Brain pericyte (primary cell): Measurements from ENCODE around the gene SFXN2.
A peak's percentile ranks its signal among the peaks of the same experiment; 100 is the strongest.
"Not testable (repeated sequence)": the region's sequence is repeated elsewhere in the genome, so short reads cannot be mapped to it uniquely, and the experiment has no call there.

Experiments
- DNase-seq: peaks from one replicate; pipeline ENCODE4 v3.0.0-alpha.2; 2012; ENCODE audit warnings: low read depth, low spot score

Gene SFXN2

DNA sequence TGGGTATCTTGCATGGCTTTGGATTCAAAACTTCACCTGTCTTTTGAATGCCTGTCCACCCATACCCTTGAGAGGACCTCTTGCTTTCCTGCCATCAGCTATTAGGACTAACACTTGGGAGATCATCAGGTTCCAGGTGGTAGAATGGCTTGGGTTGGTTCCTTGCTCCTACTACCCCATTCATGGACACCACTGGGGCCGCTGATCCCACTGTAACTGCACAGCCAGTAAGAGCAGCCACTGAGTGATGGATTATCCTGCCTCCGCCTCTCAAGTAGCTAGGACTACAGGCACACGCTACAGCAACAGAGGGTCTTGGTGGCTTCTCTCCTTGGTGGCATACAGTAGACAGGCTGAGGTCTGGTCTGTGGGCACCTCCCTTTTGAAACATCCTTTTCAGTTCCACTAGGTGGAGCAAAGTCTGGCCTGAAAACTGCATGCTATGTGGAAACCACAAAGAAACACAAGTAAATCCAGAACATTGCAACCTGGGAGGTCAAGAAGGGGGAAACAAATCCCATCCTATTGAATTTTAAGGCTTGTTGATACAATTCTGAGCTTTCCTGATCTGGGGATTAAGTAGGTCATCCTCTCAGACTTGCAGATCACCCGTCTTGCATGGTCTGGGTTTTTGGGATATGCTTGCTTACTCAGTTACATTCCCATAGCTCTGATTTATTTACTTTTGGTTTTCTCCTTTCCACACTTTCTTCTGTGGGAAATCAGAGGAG lies 38.7 kb downstream of the SFXN2 start:
- DNase-seq: peak; percentile 47

DNA sequence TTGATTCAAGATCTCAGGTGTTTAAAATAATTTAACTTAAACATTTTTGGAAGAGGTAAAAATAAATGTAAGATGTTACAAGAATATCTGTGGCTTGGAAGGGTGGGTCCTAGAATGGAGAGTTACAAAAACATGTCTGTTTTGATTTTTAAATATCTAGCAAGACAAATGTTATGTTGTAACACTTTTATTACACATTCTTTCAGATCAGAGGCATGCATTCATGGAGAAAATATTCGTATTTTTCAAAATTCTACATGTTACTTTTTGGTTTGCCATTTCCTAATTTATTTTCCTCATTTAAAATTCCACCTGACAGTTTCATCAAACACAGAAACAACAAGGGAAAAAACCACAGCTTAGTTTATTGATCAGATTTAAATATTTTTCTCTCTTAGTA lies 39.3 kb downstream of the SFXN2 start:
- no peak for DNase-seq

DNA sequence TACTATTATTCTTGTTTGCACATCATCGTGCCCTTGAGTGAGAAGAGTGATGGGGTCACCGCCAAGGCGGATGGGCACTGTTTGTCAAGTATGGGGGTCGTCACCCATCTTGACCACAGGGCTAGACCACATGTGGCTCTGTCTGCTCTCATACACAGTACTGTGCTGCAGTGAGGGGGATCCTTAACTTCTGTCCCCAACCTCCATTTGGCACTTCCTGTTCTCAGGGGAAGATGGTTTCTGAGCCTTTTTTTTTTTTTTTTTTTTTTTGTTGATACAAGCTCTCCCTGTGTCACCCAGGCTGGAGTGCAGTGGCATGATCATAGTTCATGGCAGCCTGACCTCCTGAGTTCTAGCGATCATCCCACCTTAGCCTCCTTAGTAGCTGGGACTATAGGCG lies 42.9 kb downstream of the SFXN2 start:
- DNase-seq: no peak

DNA sequence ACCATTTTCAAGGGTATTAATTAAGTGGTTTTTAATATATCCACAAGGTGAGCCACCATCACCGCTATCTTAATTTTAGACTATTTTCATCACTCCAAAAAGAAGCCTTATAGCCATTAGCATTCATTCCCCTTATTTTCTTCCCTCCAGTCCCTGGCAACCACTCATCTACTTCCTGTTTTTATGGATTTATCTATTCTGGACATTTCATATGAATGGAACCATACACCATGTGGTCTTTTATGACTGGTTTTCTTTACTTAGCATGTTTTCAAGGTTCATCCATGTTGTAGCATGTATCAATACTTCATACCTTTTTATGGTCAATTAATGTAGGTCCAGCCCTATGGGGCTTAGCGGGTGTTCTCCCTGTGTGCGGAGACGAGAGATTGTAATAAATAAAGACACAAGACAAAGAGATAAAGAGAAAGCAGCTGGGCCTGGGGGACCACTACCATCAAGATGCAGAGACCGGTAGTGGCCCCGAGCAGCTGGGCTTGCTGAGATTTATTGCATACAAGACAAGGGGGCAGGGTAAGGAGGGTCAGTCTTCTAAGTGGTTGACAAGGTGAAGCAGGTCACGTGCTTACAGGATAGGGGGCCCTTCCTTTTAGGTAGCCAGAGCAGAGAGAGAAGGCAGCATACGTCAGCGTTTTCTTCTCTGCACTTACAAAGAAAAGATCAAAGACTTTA lies 44.0 kb downstream of the SFXN2 start:
- no peak for DNase-seq

DNA sequence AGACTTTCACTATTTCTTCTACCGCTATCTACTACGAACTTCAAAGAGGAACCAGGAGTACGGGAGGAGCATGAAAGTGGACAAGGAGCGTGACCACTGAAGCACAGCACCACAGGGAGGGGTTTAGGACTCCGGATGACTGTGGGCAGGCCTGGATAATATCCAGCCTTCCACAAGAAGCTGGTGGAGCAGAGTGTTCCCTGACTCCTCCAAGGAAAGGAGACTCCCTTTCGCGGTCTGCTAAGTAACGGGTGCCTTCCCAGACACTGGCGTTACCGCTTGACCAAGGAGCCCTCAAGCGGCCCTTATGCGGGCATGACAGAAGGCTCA lies 44.5 kb downstream of the SFXN2 start:
- not testable (repeated sequence) for DNase-seq

DNA sequence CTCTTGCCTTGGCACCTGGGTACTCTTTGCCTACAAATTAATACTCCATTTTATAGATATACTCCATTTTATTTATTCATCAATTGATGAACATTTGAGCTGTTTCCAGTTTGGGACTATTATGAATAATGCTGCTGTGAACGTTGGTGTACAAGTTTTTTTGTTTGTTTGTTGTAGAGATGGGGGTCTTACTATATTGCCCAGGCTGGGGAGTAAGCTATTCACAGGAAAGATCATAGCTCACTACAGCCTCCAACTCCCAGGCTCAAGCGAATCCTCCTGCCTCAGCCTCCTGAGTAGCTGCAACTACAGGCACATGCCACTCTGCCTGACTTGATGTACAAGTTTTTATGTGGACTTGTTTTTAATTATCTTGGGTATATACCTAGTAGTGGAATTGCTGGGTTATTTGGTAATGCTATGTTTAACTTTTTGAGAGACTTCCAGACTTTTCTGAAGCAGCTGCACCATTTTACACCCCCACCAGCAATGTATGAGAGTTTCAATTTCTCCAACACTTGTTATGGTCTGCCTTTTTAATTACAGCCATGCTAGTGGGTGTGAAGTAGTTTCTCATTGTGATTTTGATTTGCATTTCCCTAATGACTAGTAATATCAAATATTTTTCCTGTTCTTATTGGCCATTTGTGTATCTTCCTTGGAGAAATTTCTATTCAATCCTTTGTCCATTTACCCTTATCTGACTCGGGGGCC lies 45.2 kb downstream of the SFXN2 start:
- no peak for DNase-seq

DNA sequence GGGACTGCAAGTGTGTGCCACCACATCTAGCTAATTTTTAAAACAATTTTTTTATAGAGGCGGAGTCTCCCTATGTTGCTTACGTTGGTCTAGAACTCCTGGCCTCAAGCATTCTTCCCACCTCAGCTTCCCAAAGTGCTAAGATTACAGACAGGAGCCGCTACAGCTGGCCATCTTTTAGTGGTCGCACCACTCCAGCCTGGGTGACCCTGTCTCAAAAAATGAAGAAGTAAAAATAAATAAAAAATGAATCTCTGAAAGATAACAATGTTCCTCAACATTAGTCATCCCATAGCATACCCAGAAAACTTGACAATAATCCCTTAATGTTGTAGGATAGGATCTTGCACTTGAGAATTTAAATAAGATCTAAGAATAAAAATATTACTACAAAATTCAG lies 47.5 kb downstream of the SFXN2 start:
- DNase-seq: no peak

DNA sequence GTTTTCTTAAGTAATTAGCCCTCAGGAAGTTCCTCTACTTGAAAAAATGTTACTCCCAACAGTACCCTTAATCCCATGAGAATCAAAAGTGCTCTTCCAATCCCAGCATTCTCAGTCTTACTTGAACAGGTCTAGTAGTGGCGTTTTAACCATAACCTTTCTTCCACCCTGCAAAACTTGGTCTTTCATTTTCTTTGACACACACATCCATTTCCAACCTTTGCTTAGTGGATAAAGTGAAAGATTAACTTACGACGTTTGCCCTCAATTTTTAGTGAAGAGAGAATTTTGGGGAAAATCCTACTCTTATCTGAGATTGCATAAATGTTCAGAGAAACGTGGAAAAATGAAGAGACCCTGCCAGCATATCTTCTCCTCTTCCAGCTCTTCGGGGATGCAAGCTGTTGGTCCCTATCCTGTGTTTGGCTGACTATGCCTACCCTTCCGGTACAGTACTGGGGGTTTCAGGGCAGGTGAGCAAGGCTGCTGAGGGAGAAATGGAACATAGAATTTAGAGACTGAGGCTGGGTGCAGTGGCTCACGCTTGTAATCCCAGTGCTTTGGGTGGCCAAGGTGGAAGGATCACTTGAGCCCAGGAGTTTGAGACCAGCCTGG lies 48.1 kb downstream of the SFXN2 start:
- DNase-seq: no peak

DNA sequence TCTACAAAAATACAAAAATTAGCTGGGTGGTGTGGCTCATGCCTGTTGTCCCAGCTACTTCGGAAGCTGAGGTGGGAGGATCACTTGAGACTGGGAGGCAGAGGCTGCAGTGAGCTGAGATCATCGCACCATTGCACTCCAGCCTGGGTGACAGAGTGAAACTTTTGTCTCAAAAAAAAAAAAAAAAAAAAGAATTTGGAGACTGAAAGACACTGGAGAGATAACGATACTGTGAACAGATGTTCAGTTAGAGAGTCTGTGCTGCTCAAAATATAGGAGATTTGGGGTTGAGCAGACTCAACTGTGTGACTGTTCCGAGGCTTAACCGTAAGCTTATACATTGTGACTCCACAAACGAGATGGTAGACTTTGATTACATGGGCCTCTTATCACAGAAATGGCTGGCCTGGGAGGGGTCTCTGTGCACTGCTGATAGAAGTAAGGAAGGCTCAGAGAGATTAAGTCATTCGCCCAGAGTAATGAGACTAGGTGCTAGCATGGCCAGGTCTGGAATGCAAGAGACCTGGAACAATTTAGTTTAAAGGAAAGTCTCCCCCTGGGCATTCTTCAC lies 48.7 kb downstream of the SFXN2 start:
- DNase-seq: no peak

DNA sequence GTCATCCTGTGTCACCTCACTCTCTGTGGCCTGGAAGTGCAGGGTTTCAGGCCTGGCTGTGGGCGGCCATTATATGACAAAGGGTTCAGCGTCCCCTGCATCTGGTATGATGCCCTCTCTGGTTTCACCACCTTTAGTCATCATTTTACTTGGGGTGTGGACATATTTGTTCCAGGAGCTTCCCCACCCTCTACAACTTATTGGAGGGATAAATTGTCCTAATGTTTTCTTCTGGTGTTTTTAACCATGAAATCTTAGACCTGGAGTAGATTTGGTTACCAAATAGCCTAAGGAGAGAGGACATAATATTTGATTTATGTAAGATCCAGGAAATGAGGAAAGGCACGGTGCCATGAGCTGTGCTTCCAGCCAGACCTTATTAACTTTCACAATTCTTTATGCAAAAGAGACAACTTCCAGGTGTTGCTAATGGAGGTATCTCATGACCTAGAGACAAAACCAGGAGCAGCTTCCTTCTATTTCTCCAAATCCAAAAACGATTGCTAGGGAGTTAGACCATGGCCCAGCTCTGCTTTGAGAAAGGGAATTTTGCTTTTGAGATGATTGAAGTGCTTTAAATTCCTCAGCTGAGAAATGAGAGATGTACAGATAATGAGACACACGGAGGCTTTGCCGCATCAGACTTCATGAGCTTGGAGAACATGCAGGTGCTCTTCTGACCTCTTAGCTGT lies 50.2 kb downstream of the SFXN2 start:
- DNase-seq: no peak

DNA sequence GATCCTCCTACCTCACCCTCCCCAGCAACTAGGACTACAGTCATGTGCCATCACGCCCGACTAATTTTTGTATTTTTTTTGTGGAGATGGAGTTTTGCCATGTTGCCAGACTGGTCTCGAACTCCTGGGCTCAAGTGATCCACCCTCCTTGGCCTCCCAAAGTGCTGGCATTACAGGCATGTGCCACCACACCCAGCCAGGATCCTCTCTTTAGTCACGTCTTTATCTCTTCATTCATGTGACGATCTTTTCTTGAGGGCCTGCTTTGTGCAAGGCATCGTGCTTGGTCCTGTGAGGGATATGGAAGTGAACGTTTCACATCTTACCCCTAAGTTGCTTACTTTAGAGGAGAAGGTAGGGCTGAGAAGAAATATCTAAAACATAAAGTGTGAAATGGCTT lies 50.9 kb downstream of the SFXN2 start:
- no peak for DNase-seq

DNA sequence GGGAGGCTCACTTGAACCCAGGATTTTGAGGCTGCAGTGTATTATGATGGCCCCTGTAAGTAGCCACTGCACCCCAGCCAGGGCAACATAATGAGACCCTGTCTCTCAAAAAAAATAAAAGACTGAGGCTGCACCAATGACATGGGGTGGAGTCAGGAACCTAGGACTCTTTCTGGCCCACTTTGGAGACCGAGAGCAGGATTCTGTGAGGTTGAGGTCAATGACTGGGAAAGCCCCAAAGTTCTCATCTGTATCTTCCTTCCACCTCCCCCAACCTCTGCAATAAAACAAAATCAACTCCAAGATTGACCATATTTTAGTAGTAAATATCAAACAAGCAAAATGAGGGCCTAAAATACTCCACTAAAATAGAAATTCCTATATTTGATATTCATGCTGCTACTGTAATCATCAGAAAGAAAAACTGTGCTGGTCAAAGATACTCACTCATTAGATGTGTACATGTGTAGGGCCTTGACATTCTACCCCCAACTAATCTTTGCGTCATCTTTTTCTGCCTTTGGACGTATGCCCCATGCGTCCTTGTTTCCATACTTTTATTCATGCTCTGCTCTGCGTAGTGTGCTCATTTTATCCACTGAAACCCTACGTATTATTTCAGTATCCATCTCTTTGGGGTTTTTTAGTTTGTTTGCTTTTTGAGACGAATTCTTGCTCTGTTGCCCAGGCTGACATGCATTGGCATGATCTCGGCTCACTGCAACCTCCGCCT lies 53.2 kb downstream of the SFXN2 start:
- DNase-seq: no peak

DNA sequence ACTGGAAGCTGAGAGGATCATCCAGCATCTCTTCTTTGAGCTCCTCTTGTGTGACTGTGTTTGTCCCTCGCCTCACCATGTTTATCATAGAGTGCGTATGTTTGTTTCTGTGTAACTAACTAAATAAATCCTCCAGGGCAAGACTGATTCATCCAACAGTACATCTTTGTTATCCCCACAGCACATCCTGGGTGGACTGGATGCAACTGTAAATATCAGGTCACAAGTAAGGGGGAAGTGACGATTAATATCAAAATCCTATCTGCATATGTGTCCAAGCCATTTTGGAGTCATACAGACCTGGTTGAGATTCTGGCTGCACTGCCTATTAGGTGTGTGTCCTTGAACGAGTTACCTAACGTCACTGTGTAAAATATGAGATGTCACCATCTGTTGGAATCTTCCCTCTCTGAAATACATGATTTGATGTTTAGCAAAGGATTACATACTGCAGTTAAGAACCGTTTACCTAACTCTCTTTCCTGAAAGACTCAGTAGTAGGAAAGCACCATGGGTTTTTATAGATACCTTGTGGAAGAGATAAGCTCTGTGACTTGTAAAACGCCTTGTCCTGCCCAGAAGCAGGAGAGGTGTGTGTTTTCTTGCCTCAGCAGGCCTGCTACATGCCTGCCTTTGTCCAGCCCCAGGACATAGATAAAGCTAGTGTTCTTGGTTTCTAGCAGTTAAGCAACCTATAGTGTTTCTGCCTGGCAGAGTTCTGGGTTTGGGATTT lies 55.1 kb downstream of the SFXN2 start:
- DNase-seq: no peak

DNA sequence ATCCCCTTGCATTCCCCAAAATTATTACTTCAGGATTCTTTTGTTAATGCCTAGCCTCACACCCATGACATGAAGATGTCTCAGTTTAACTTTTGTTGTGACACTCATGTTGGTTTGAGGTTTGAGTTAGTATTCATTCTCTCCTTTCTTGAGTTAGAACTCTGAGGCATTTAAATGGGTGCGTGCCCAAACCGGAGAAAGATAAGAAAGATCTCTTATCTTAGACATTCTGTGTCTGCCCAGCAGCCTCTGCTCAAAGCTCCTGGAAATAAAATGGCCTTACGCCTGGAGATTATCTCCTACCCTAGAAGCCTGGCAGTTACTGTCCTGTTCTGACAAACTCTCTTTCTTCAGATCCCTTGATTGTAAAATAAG lies 55.7 kb downstream of the SFXN2 start:
- no peak for DNase-seq

DNA sequence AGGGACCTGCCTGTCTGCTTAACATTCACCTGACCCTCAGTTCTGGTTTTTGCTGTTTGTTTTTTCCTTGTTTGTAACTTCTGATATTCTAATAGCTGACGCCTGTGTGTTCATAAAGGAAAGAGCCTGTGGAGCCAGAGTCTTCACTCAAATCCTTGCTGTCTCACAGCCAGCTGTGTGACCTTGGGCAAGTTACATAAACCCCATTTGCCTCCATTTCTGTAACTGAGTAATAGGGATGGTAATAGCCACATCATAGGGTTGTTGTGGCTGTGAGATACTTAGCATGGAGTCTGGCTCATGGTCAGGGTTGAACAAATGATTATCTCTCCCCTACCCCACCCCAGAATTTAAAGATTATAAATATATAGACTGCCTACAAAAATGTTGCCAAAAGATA lies 56.4 kb downstream of the SFXN2 start:
- no peak for DNase-seq

DNA sequence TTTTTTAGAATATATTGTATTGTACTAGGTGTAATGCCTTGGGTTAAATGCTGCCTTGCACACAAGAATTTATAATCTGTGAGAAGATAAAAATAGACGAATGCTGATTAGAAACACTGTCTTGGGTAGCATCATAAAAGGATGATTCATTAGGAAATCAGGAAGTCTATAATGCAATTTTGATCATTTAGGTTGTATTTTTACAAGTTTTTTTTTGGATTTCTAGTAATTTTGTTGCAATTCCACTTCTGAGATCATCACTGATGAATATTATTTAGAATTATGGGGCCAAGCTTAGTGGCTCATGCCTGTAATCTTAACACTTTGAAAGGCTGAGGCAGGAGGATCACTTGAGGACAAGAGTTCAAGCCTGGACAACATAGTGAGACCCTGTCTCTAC lies 58.9 kb downstream of the SFXN2 start:
- DNase-seq: no peak

DNA sequence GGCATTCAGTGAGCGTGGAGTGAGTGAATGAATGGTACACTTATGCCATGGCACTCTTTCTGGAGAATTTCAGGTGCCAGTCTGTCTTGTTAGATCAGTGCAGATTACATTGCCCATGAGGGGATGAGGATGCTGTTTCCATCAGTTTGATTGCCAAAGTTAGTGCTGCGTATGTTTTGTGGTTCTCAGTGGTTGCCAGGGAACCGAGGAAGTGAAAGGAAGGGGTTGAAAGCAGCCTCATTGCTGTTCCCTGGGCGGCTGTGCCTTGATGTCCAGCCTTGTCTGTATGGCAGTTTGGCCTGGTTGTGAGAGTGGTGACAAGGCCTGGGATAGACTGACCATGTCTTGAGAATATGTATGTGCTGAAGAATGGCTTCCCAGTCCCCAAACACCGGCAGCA lies 59.5 kb downstream of the SFXN2 start:
- DNase-seq: no peak

DNA sequence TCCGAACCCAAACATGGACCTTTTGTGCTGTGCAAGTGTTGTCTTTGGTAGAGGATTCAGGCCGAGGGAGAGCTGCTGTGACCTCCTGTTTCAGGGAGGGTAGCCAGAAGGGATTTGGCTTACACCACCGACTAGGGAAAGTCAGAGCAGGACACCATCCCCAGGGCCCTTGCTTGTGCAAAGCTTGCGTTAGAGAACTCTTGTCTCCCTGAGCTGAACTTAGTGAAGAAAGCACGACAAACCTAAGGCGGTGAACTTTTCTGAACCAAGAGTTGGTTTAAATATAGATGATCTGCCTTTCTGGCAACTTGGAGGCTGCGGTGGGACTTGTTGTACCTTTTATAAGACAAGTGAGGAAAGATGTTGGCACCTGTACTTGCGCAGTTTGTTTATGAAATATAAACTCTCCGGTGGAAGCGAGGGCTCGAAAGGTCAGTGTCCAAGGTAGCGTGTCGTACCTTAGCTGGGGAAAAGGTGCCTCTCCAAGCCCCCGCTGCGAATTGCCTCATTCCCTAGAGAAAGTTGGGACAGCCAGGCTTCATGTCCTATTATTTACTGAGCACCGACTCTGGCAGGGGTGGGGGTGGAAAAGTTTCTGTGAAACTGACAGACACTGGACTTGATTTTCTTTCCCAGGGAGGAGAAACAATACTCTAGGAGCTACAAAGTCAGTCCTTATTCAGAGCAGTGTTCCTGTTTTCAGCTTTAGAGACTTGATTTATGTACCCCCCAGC lies 60.9 kb downstream of the SFXN2 start:
- no peak for DNase-seq

DNA sequence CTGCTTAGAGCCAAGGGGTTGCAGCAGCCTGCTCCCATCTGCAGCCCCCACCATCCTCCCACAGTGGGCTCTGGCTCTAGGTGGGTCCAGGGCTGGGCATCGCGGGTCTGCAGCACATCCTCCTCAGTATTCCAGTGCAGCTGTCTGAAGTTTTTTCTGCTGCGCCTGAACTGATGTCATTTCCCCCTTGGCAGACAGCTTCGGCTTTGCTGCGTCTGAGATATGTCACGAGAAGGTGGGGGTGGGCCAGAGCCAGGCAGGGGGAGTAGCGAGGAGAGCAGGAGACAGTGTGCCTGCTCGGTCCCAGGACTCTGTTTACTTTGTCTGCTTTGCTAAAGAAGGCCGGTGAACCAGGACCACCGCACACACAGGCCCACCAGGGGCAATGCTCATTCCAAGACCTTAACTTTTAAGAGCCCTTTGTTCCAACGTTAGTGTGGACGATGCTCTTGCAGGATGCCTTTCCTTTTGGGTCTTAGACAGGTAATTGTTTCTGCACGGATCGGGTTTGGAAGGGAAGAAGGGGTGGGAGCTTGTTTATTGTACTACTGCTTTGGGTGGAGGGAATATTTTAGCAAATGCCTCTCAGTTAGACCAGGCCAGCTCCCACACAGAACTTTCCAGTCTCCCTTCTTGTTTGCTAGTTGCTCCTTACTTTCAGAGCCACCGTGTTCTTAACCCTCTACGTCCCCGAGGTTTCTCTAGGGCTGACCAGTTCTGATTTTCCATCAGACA lies 61.7 kb downstream of the SFXN2 start:
- DNase-seq: no peak
